ENCODE measurements around the gene ISLR2. TPM values are rescaled to one million over a fixed set of nuclear protein-coding genes. Genes with fewer than 3 reads are reported as not detected.
A peak's percentile ranks its signal among the peaks of the same experiment; 100 is the strongest.

ISLR2 gene
- total RNA-seq, 1 donor, result under 0.01 TPM

- TF ChIP-seq CTCF (IDR thresholded peaks at IDR 0.05; ENCODE audit: extremely low read depth, low read depth, low read length), result no peak
- Histone ChIP-seq H3K79me2 (ENCODE audit: insufficient read depth, low read length) (no peaks in the 10 kb centered on the region), H3K27ac (ENCODE audit: low read depth, low read length) (no peak overlapping the region), H3K4me1 (ENCODE audit: insufficient read depth, low read length) (peaks cover 4% of the 10 kb centered on the region), H2AFZ (ENCODE audit: low read length) (peak overlapping the region; percentile 58), H3K9me3 (ENCODE audit: low read depth, low read length) (no peaks in the 10 kb centered on the region), H3K4me2 (ENCODE audit: insufficient read depth, low read length) (no peak overlapping the region), H3K36me3 (ENCODE audit: insufficient read depth, low read length) (no peaks in the 10 kb centered on the region), H3K4me3 (ENCODE audit: insufficient read depth, low read length) (no peak overlapping the region), H4K20me1 (ENCODE audit: insufficient read depth, low read length) (no peaks in the 10 kb centered on the region), H3K27me3 (ENCODE audit: insufficient read depth, low read length) (no peaks in the 10 kb centered on the region)
- DNase-seq (ENCODE audit: insufficient read length, low spot score, missing footprints), result no peak
Observed at GRCh38 chr15:74156678-74157411, 26.5 kb downstream of the ISLR2 start.

- Histone ChIP-seq H3K4me2 (ENCODE audit: insufficient read depth, low read length) (no peak overlapping the region), H3K27me3 (ENCODE audit: insufficient read depth, low read length) (no peaks in the 10 kb centered on the region), H3K36me3 (ENCODE audit: insufficient read depth, low read length) (no peaks in the 10 kb centered on the region), H3K27ac (ENCODE audit: low read depth, low read length) (no peak overlapping the region), H3K4me3 (ENCODE audit: insufficient read depth, low read length) (no peak overlapping the region), H3K79me2 (ENCODE audit: insufficient read depth, low read length) (no peaks in the 10 kb centered on the region), H3K4me1 (ENCODE audit: insufficient read depth, low read length) (peaks cover 4% of the 10 kb centered on the region), H2AFZ (ENCODE audit: low read length) (no peak overlapping the region), H4K20me1 (ENCODE audit: insufficient read depth, low read length) (no peaks in the 10 kb centered on the region), H3K9me3 (ENCODE audit: low read depth, low read length) (no peaks in the 10 kb centered on the region)
- no peak for DNase-seq (ENCODE audit: insufficient read length, low spot score, missing footprints)
- TF ChIP-seq CTCF (IDR thresholded peaks at IDR 0.05; ENCODE audit: extremely low read depth, low read depth, low read length), result no peak
Observed at GRCh38 chr15:74157868-74158827, 27.8 kb downstream of the ISLR2 start.

- H3K36me3 ChIP-seq (ENCODE audit: insufficient read depth, low read length), result no peaks in the 10 kb centered on the region
- no peak overlapping the region for H2AFZ ChIP-seq (ENCODE audit: low read length)
- no peak for DNase-seq (ENCODE audit: insufficient read length, low spot score, missing footprints)
- no peak for TF ChIP-seq CTCF (IDR thresholded peaks at IDR 0.05; ENCODE audit: extremely low read depth, low read depth, low read length)
- peaks cover 2% of the 10 kb centered on the region for H3K27me3 ChIP-seq (ENCODE audit: insufficient read depth, low read length)
- no peaks in the 10 kb centered on the region for H4K20me1 ChIP-seq (ENCODE audit: insufficient read depth, low read length)
- no peak overlapping the region for H3K27ac ChIP-seq (ENCODE audit: low read depth, low read length)
- H3K4me2 ChIP-seq (ENCODE audit: insufficient read depth, low read length), result no peak overlapping the region
- no peaks in the 10 kb centered on the region for H3K79me2 ChIP-seq (ENCODE audit: insufficient read depth, low read length)
- no peak overlapping the region for H3K4me3 ChIP-seq (ENCODE audit: insufficient read depth, low read length)
- no peaks in the 10 kb centered on the region for H3K9me3 ChIP-seq (ENCODE audit: low read depth, low read length)
- H3K4me1 ChIP-seq (ENCODE audit: insufficient read depth, low read length), result peaks cover 4% of the 10 kb centered on the region
Observed at GRCh38 chr15:74158855-74159650, 28.7 kb downstream of the ISLR2 start.
